ENCODE data around the gene GRIK1. TPM values are rescaled to one million over a fixed set of nuclear protein-coding genes. Genes with fewer than 3 reads are reported as not detected.

The GRIK1 gene
- total RNA-seq, 3 donors from 2014 or later: 0.38 to 0.41 TPM; not detected in 1

GRCh38 chr21:29649406-29649814 is 290.4 kb downstream of the GRIK1 start:
- H3K36me3 ChIP-seq (ENCODE audit: low read depth): no peaks in the 10 kb centered on the region
- no peak for DNase-seq
- no peaks in the 10 kb centered on the region for H3K9me3 ChIP-seq
- no peak for TF ChIP-seq CTCF (IDR thresholded peaks at IDR 0.05)
- H3K4me3 ChIP-seq: no peak overlapping the region
- intact Hi-C loops (cut with DNase I, micrococcal nuclease): no loop called here
- H3K4me1 ChIP-seq (ENCODE audit: low read depth): no peaks in the 10 kb centered on the region
- no peak for ATAC-seq

- ATAC-seq (no peak), DNase-seq (no peak)
- H3K36me3 ChIP-seq (ENCODE audit: low read depth): no peaks in the 10 kb centered on the region
- H3K9me3 ChIP-seq: no peaks in the 10 kb centered on the region
- no peaks in the 10 kb centered on the region for H3K4me1 ChIP-seq (ENCODE audit: low read depth)
- H3K4me3 ChIP-seq: no peak overlapping the region
- TF ChIP-seq CTCF (IDR thresholded peaks at IDR 0.05): no peak
- intact Hi-C loops (cut with DNase I, micrococcal nuclease): no loop called here
Measured at GRCh38 chr21:29648710-29649240, 291.0 kb downstream of the GRIK1 start.

GRCh38 chr21:29647353-29647781 is 292.4 kb downstream of the GRIK1 start:
- no peaks in the 10 kb centered on the region for H3K36me3 ChIP-seq (ENCODE audit: low read depth)
- DNase-seq (no peak), ATAC-seq (no peak)
- no peak for TF ChIP-seq CTCF (IDR thresholded peaks at IDR 0.05)
- H3K4me1 ChIP-seq (ENCODE audit: low read depth): no peaks in the 10 kb centered on the region
- no peak overlapping the region for H3K4me3 ChIP-seq
- intact Hi-C loops (cut with DNase I, micrococcal nuclease): no loop called here
- no peaks in the 10 kb centered on the region for H3K9me3 ChIP-seq

- TF ChIP-seq CTCF (IDR thresholded peaks at IDR 0.05): no peak
- Histone ChIP-seq H3K4me1 (ENCODE audit: low read depth) (no peaks in the 10 kb centered on the region), H3K36me3 (ENCODE audit: low read depth) (no peaks in the 10 kb centered on the region), H3K4me3 (no peak overlapping the region), H3K9me3 (no peaks in the 10 kb centered on the region)
- intact Hi-C loops (cut with DNase I, micrococcal nuclease): no loop called here
- no peak for ATAC-seq
- DNase-seq: no peak
Measured at GRCh38 chr21:29645666-29646553, 293.9 kb downstream of the GRIK1 start.

GRCh38 chr21:29643289-29643688 is 296.5 kb downstream of the GRIK1 start:
- intact Hi-C loops (cut with DNase I, micrococcal nuclease): no loop called here
- H3K36me3 ChIP-seq (ENCODE audit: low read depth): no peaks in the 10 kb centered on the region

More at GRCh38 chr21:29643289-29643688, 296.5 kb downstream of the GRIK1 start:
- H3K9me3 ChIP-seq: no peaks in the 10 kb centered on the region
- ATAC-seq: no peak
- H3K4me3 ChIP-seq: no peak overlapping the region
- TF ChIP-seq CTCF (IDR thresholded peaks at IDR 0.05): no peak
- DNase-seq: no peak
- no peaks in the 10 kb centered on the region for H3K4me1 ChIP-seq (ENCODE audit: low read depth)

Data from mucosa of descending colon (tissue), 3 donors.